Eye (tissue), 1 donor: ENCODE data around the gene CROCC.

ENCODE experiments used
- DNase-seq: peaks from one replicate; pipeline ENCODE4 v3.0.0-alpha.2; 2015

The CROCC gene

DNA sequence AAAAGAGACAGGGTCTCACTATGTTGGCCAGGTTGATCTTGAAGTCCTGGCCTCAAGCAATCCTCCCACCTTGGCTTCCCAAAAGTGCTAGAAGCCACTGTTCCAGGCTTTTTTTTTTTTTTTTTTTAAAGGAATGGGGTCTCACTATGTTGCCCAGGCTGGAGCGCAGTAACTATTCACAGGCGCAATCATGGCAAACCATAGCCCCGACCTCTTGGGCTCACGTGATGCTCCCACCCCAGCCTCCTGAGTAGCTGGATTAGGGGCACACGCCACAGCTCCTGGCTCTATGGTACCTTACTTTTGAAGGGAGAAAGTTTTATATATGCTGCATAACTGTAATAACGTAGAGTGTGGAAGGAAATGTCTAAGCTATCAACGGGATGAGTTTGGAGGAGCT, 95.7 kb downstream of the CROCC start:
- no peak for DNase-seq

DNA sequence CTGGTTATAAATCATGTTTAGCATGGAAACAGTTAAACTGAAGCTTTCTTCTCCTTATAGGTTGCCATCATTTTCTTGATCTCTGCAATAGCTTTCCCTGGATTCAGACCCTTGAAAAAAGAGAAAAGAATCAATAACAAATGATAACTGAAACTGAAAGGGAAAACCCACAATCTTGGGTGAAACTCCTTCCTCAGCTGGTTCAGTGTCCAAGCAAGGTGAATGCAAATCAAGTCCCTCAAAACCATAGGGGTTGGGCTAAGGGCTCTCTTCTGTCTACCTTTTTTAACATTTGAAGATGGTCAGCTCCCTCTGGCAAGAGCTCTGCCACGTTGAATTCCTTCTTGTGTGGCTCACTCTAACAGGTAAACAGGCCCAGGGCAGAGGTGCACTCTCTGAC, 97.1 kb downstream of the CROCC start:
- no peak for DNase-seq

GRCh38 chr1:17020502-17020901, 98.8 kb downstream of the CROCC start:
- no peak for DNase-seq

DNA sequence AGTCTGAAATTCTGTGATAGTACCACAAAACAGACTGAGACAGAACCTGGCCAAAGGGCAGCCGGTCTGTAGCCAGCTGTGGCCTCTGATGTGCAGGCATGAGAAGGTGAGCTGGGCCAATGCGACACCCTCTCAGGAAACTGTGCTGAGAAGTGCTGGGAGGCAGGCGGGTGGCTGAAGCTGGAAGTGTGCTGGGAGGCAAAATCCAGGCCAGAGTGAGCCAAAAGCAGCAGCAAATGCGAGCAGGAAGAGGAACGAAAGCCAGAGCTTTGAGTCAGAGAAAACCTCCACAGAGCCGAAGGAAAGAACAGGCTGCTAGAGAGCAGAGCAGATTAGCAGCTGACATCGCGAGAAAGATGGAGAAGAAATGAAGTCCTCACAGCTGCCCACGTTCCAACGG, 100.2 kb downstream of the CROCC start:
- DNase-seq: no peak
